Ishikawa (cell line): ENCODE results near the gene KMO.

Experiments used
- CEBPB ChIP-seq: IDR thresholded peaks from 2 replicates; pipeline ENCODE4 v1.6.1; 2012
- CREB1 ChIP-seq: IDR thresholded peaks from 2 replicates; pipeline ENCODE4 v1.6.1; 2012; ENCODE audit warnings: low read depth
- EGR1 ChIP-seq: IDR thresholded peaks from 2 replicates; pipeline ENCODE4 v1.6.1; 2012
- EP300 ChIP-seq: IDR thresholded peaks from 2 replicates; pipeline ENCODE4 v1.6.1; 2012; ENCODE audit warnings: borderline replicate concordance
- FOXM1 ChIP-seq: IDR thresholded peaks from 2 replicates; pipeline ENCODE4 v1.6.1; 2012; ENCODE audit warnings: low read depth, borderline replicate concordance
- MAX ChIP-seq: IDR thresholded peaks from 2 replicates; pipeline ENCODE4 v1.6.1; 2012
- NFIC ChIP-seq: IDR thresholded peaks from 2 replicates; pipeline ENCODE4 v1.6.1; 2012
- RAD21 ChIP-seq: IDR thresholded peaks from 2 replicates; pipeline ENCODE4 v1.6.1; 2012; ENCODE audit warnings: low read depth
- TAF1 ChIP-seq: IDR thresholded peaks from 2 replicates; pipeline ENCODE4 v1.6.1; 2012; ENCODE audit warnings: low read depth, mild to moderate bottlenecking
- TCF12 ChIP-seq: IDR thresholded peaks from 2 replicates; pipeline ENCODE4 v1.6.1; 2012; ENCODE audit warnings: low read depth
- TEAD4 ChIP-seq: IDR thresholded peaks from 2 replicates; pipeline ENCODE4 v1.6.1; 2012
- YY1 ChIP-seq: IDR thresholded peaks from 2 replicates; pipeline ENCODE4 v1.6.1; 2012; ENCODE audit warnings: low read depth
- ZBTB7A ChIP-seq: IDR thresholded peaks from 2 replicates; pipeline ENCODE4 v1.6.1; 2012; ENCODE audit warnings: low read depth
- TF ChIP-seq, protein P1 (sequence below): IDR thresholded peaks from 2 replicates; pipeline ENCODE4 v1.6.1; 2012
- TF ChIP-seq, protein P2 (sequence below): IDR thresholded peaks from 2 replicates; pipeline ENCODE4 v1.6.1; 2012; ENCODE audit warnings: low read depth, mild to moderate bottlenecking

Gene KMO

GRCh38 chr1:241560146-241560848, 28.1 kb downstream of the KMO start:
- TF ChIP-seq YY1, result no peak
- no peak for TF ChIP-seq ZBTB7A
- no peak for TF ChIP-seq TAF1
- TF ChIP-seq NFIC, result no peak
- no peak for TF ChIP-seq RAD21

DNA sequence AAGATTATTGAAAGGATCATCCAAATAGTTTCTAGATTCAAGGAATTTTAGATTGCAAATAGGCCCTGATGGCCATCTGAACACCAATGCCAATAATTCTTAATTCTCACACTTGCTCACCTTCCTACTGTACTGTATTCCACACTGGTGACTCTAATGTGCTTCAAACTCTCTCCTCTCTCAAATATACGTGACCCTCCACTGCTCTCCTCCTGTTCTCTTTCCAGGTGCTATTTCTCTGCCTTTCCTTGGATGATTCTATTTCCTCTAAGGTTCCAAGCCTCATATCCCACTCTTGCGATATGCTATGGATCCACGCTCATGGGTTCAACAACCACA, 28.6 kb downstream of the KMO start:
- TF ChIP-seq TCF12, result no peak
- TF ChIP-seq NFIC, result no peak
- TF ChIP-seq MAX, result no peak
- no peak for TF ChIP-seq TEAD4
- no peak for TF ChIP-seq FOXM1
- TF ChIP-seq, protein P1, sequence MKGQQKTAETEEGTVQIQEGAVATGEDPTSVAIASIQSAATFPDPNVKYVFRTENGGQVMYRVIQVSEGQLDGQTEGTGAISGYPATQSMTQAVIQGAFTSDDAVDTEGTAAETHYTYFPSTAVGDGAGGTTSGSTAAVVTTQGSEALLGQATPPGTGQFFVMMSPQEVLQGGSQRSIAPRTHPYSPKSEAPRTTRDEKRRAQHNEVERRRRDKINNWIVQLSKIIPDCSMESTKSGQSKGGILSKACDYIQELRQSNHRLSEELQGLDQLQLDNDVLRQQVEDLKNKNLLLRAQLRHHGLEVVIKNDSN, result no peak
- no peak for TF ChIP-seq EGR1
- no peak for TF ChIP-seq TAF1
- TF ChIP-seq ZBTB7A, result no peak
- no peak for TF ChIP-seq EP300
- no peak for TF ChIP-seq RAD21
- no peak for TF ChIP-seq CREB1
- TF ChIP-seq YY1, result no peak
- TF ChIP-seq, protein P2, sequence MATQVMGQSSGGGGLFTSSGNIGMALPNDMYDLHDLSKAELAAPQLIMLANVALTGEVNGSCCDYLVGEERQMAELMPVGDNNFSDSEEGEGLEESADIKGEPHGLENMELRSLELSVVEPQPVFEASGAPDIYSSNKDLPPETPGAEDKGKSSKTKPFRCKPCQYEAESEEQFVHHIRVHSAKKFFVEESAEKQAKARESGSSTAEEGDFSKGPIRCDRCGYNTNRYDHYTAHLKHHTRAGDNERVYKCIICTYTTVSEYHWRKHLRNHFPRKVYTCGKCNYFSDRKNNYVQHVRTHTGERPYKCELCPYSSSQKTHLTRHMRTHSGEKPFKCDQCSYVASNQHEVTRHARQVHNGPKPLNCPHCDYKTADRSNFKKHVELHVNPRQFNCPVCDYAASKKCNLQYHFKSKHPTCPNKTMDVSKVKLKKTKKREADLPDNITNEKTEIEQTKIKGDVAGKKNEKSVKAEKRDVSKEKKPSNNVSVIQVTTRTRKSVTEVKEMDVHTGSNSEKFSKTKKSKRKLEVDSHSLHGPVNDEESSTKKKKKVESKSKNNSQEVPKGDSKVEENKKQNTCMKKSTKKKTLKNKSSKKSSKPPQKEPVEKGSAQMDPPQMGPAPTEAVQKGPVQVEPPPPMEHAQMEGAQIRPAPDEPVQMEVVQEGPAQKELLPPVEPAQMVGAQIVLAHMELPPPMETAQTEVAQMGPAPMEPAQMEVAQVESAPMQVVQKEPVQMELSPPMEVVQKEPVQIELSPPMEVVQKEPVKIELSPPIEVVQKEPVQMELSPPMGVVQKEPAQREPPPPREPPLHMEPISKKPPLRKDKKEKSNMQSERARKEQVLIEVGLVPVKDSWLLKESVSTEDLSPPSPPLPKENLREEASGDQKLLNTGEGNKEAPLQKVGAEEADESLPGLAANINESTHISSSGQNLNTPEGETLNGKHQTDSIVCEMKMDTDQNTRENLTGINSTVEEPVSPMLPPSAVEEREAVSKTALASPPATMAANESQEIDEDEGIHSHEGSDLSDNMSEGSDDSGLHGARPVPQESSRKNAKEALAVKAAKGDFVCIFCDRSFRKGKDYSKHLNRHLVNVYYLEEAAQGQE, result no peak
- no peak for TF ChIP-seq CEBPB

DNA sequence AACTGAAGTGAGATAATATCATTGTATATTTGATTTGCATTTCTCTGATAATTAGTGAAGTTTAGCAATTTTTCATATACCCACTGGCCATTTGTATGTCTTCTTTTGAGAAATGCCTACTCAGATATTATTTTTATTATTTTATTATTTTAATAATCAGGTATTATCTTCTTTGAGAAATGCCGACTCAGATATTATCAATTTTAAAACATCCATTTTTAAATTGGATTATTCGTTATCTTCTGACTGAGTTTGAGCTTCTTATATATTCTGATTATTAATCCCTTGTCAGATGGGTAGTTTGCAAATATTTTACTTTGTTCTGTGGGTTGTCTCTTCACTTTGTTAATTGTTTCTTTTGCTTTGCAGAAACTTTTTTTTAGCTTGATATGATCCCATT, 37.7 kb downstream of the KMO start:
- TF ChIP-seq RAD21, result no peak

GRCh38 chr1:241574154-241574553, 42.0 kb downstream of the KMO start:
- no peak for TF ChIP-seq CREB1
- TF ChIP-seq NFIC, result no peak
- TF ChIP-seq TCF12, result no peak
- TF ChIP-seq, protein P2, result no peak
- no peak for TF ChIP-seq CEBPB
- TF ChIP-seq EGR1, result no peak
- no peak for TF ChIP-seq TEAD4
- no peak for TF ChIP-seq TAF1
- no peak for TF ChIP-seq MAX
- TF ChIP-seq FOXM1, result no peak
- TF ChIP-seq EP300, result no peak
- TF ChIP-seq YY1, result no peak
- TF ChIP-seq RAD21, result no peak
- TF ChIP-seq, protein P1, result no peak
- no peak for TF ChIP-seq ZBTB7A

- TF ChIP-seq ZBTB7A (no peak), MAX (no peak), NFIC (no peak), CEBPB (no peak), EP300 (no peak), TEAD4 (no peak), RAD21 (no peak), TCF12 (no peak), CREB1 (no peak)
- TF ChIP-seq, protein P1, result no peak
These were observed 47.3 kb downstream of the KMO start for GRCh38 chr1:241579434-241579833.
